ENCODE data around the gene OR2G3. TPM values are rescaled to one million over a fixed set of nuclear protein-coding genes. Genes with fewer than 3 reads are reported as not detected.

Gene OR2G3
- total and polyA plus RNA-seq, 2 of the 8 experiments (the other 6 are each of a cell fraction or from before 2014, with no cell fraction given), result not detected

- TF ChIP-seq RFX5 (IDR thresholded peaks at IDR 0.05; ENCODE audit: borderline replicate concordance, low read depth, low read length), result no peak
- no peak for TF ChIP-seq POLR2AphosphoS5 (IDR thresholded peaks at IDR 0.05; ENCODE audit: low read depth, low read length)
Measured at GRCh38 chr1:247638011-247638410, 32.6 kb downstream of the OR2G3 start (continued).

Measured in H1 (cell line).